WTC11 (cell line): ENCODE data around the gene BMP2. TPM values are rescaled to one million over a fixed set of nuclear protein-coding genes. Genes with fewer than 3 reads are reported as not detected.

ENCODE experiments used
- ATAC-seq: fragments of 200-7000 bp; cut with Tn5 transposase; 2 replicates; pipeline ENCODE4 v1.10.0; 2021; ENCODE audit warnings: mild to moderate bottlenecking, moderate library complexity
- CTCF ChIA-PET: fragments of 300-600 bp; sonication (Branson Sonifier 250); formaldehyde crosslinking; loops from one replicate; lab custom pipeline; 2021; ENCODE audit warnings: antibody characterized with exemption; lab: Charles Lee
- POLR2A ChIA-PET: fragments of 350-600 bp; sonication (Branson Sonifier 250); formaldehyde crosslinking; loops from one replicate; lab custom pipeline; 2021; ENCODE audit warnings: antibody characterized with exemption; lab: Charles Lee
- DNase-seq: peaks from one replicate; pipeline ENCODE4 v3.0.0; 2021; ENCODE audit warnings: low spot score
- H3K27ac Mint-ChIP-seq: 2 replicates; pipeline ENCODE4 v1.8.0; 2021; ENCODE audit warnings: mixed read lengths
- H3K27me3 Mint-ChIP-seq: 2 replicates; pipeline ENCODE4 v1.8.0; 2021; ENCODE audit warnings: low read depth, mild to moderate bottlenecking, moderate library complexity, mixed read lengths
- H3K36me3 Mint-ChIP-seq: 2 replicates; pipeline ENCODE4 v1.8.0; 2021; ENCODE audit warnings: mixed read lengths
- H3K4me1 Mint-ChIP-seq: 2 replicates; pipeline ENCODE4 v1.8.0; 2022; ENCODE audit warnings: mixed read lengths
- H3K4me3 Mint-ChIP-seq: 2 replicates; pipeline ENCODE4 v1.8.0; 2021; ENCODE audit warnings: mild to moderate bottlenecking, moderate library complexity, mixed read lengths
- H3K9me3 Mint-ChIP-seq: 2 replicates; pipeline ENCODE4 v1.8.0; 2021; ENCODE audit warnings: mixed read lengths
- ARID4B ChIP-seq: sonication (generic); formaldehyde crosslinking; IDR thresholded peaks from 2 replicates; pipeline ENCODE4 v1.8.0; 2023; ENCODE audit warnings: missing genetic modification reagents, mild to moderate bottlenecking, borderline replicate concordance
- CREB1 ChIP-seq: sonication (generic); formaldehyde crosslinking; IDR thresholded peaks from 2 replicates; pipeline ENCODE4 v1.8.0; 2023; ENCODE audit warnings: mild to moderate bottlenecking, missing genetic modification reagents
- FOXP1 ChIP-seq: sonication (generic); formaldehyde crosslinking; IDR thresholded peaks from 2 replicates; pipeline ENCODE4 v1.8.0; 2022; ENCODE audit warnings: missing genetic modification reagents, mild to moderate bottlenecking, moderate library complexity, borderline replicate concordance
- GABPB1 ChIP-seq: sonication (generic); formaldehyde crosslinking; IDR thresholded peaks from 2 replicates; pipeline ENCODE4 v1.8.1; 2023; ENCODE audit warnings: mild to moderate bottlenecking, missing genetic modification reagents
- HMGA2 ChIP-seq: fragments of 250-450 bp; sonication (Bioruptor Pico); IDR thresholded peaks from 2 replicates; pipeline ENCODE4 v1.4.0; 2021; ENCODE audit warnings: mild to moderate bottlenecking, moderate library complexity
- IRF2 ChIP-seq: sonication (generic); formaldehyde crosslinking; IDR thresholded peaks from 2 replicates; pipeline ENCODE4 v1.8.0; 2022; ENCODE audit warnings: low read depth, missing genetic modification reagents, borderline replicate concordance
- JAZF1 ChIP-seq: fragments of 250-450 bp; sonication (Bioruptor Pico); IDR thresholded peaks from 2 replicates; pipeline ENCODE4 v1.9.0; 2021; ENCODE audit warnings: moderate library complexity, mild to moderate bottlenecking, inconsistent platforms
- MLX ChIP-seq: sonication (generic); formaldehyde crosslinking; IDR thresholded peaks from 2 replicates; pipeline ENCODE4 v1.8.1; 2023; ENCODE audit warnings: mild to moderate bottlenecking, missing genetic modification reagents, moderate library complexity
- MXD4 ChIP-seq: fragments of 250-450 bp; sonication (Bioruptor Pico); IDR thresholded peaks from 2 replicates; pipeline ENCODE4 v1.8.0; 2021; ENCODE audit warnings: mild to moderate bottlenecking, moderate library complexity, borderline replicate concordance
- NFYB ChIP-seq: sonication (generic); formaldehyde crosslinking; conservative IDR thresholded peaks from 2 replicates; pipeline ENCODE4 v1.8.0; 2022; ENCODE audit warnings: low read depth, missing genetic modification reagents
- NR1H2 ChIP-seq: sonication (generic); formaldehyde crosslinking; IDR thresholded peaks from 2 replicates; pipeline ENCODE4 v1.9.0; 2021; ENCODE audit warnings: mild to moderate bottlenecking, moderate library complexity, missing genetic modification reagents
- SMAD3 ChIP-seq: sonication (generic); formaldehyde crosslinking; IDR thresholded peaks from 2 replicates; pipeline ENCODE4 v1.8.0; 2022; ENCODE audit warnings: missing genetic modification reagents, mild to moderate bottlenecking, borderline replicate concordance
- ZMAT4 ChIP-seq: fragments of 250-450 bp; sonication (Bioruptor Pico); IDR thresholded peaks from 2 replicates; pipeline ENCODE4 v1.9.0; 2021; ENCODE audit warnings: mild to moderate bottlenecking
- ZNF121 ChIP-seq: sonication (generic); formaldehyde crosslinking; IDR thresholded peaks from 2 replicates; pipeline ENCODE4 v1.8.0; 2023; ENCODE audit warnings: missing genetic modification reagents
- ZNF219 ChIP-seq: sonication (generic); formaldehyde crosslinking; IDR thresholded peaks from 2 replicates; pipeline ENCODE4 v1.8.0; 2023; ENCODE audit warnings: missing genetic modification reagents, mild to moderate bottlenecking, borderline replicate concordance
- ZNF423 ChIP-seq: fragments of 250-450 bp; sonication (Bioruptor Pico); IDR thresholded peaks from 2 replicates; pipeline ENCODE4 v2.1.2; 2022; ENCODE audit warnings: mild to moderate bottlenecking, moderate library complexity
- ZNF671 ChIP-seq: fragments of 250-450 bp; sonication (Bioruptor Pico); IDR thresholded peaks from 2 replicates; pipeline ENCODE4 v1.8.0; 2021; ENCODE audit warnings: mild to moderate bottlenecking
- total RNA-seq: library from RNA; stranded (reverse); gene quantifications from 3 replicates; pipeline ENCODE4 v1.2.3, GENCODE V29; 2021
- TF ChIP-seq, protein P1 (sequence below): sonication (generic); formaldehyde crosslinking; conservative IDR thresholded peaks from 2 replicates; pipeline ENCODE4 v1.8.1; 2022; ENCODE audit warnings: mild to moderate bottlenecking, missing genetic modification reagents
- TF ChIP-seq, protein P2 (sequence below): fragments of 200-600 bp; IDR thresholded peaks from 2 replicates; pipeline ENCODE4 v1.8.0; 2022; ENCODE audit warnings: antibody characterized with exemption
- TF ChIP-seq, protein P3 (sequence below): fragments of 250-450 bp; sonication (Bioruptor Pico); conservative IDR thresholded peaks from 2 replicates; pipeline ENCODE4 v1.9.0; 2021; ENCODE audit warnings: mild to moderate bottlenecking

The BMP2 gene
- total RNA-seq, 1 experiment from 2014 or later: 1.3 TPM

- no peak overlapping the region for H3K27ac Mint-ChIP-seq
- no peak for DNase-seq
- no peaks in the 10 kb centered on the region; the same call in 1 of the 2 replicates for H3K4me1 Mint-ChIP-seq
- CTCF ChIA-PET: no interaction called here
- peak; percentile 47; the same call in 1 of the 2 replicates for TF ChIP-seq GABPB1 (CRISPR knock-in tag)
- TF ChIP-seq NR1H2 (CRISPR knock-in tag): no peak
- no peak for TF ChIP-seq ZNF121 (CRISPR knock-in tag)
- no peak for TF ChIP-seq FOXP1 (CRISPR knock-in tag)
- TF ChIP-seq, all 79 proteins: peak for 1
- peaks cover 5% of the 10 kb centered on the region for H3K36me3 Mint-ChIP-seq
- peaks cover 15% of the 10 kb centered on the region for H3K9me3 Mint-ChIP-seq
- ATAC-seq: no peak
- POLR2A ChIA-PET: no interaction called here
- H3K4me3 Mint-ChIP-seq: no peak overlapping the region
- H3K27me3 Mint-ChIP-seq: no peaks in the 10 kb centered on the region
These were observed 22.7 kb upstream of the BMP2 start for GRCh38 chr20:6744805-6745204.

- POLR2A ChIA-PET: no interaction called here
- Mint-ChIP-seq H3K4me1 (no peaks in the 10 kb centered on the region), H3K36me3 (peaks cover 5% of the 10 kb centered on the region), H3K9me3 (peaks cover 20% of the 10 kb centered on the region), H3K27ac (no peak overlapping the region), H3K4me3 (no peak overlapping the region), H3K27me3 (no peaks in the 10 kb centered on the region)
- CTCF ChIA-PET: no interaction called here
- peak; percentile 36; the same call in 1 of the 2 replicates for ATAC-seq
- peak; percentile 14 for DNase-seq
- TF ChIP-seq, protein P1, sequence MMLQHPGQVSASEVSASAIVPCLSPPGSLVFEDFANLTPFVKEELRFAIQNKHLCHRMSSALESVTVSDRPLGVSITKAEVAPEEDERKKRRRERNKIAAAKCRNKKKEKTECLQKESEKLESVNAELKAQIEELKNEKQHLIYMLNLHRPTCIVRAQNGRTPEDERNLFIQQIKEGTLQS (CRISPR knock-in tag): no peak
- TF ChIP-seq NFYB (CRISPR knock-in tag) (no peak), IRF2 (CRISPR knock-in tag) (no peak), MLX (no peak), FOXP1 (CRISPR knock-in tag) (no peak), ZNF671 (CRISPR knock-in tag) (no peak), ZMAT4 (CRISPR knock-in tag) (no peak), CREB1 (CRISPR knock-in tag) (no peak), JAZF1 (no peak), ZNF423 (no peak), SMAD3 (CRISPR knock-in tag) (no peak), ZNF219 (no peak), MXD4 (CRISPR knock-in tag) (no peak), ARID4B (CRISPR knock-in tag) (no peak), HMGA2 (CRISPR knock-in tag) (no peak)
- TF ChIP-seq, protein P2, sequence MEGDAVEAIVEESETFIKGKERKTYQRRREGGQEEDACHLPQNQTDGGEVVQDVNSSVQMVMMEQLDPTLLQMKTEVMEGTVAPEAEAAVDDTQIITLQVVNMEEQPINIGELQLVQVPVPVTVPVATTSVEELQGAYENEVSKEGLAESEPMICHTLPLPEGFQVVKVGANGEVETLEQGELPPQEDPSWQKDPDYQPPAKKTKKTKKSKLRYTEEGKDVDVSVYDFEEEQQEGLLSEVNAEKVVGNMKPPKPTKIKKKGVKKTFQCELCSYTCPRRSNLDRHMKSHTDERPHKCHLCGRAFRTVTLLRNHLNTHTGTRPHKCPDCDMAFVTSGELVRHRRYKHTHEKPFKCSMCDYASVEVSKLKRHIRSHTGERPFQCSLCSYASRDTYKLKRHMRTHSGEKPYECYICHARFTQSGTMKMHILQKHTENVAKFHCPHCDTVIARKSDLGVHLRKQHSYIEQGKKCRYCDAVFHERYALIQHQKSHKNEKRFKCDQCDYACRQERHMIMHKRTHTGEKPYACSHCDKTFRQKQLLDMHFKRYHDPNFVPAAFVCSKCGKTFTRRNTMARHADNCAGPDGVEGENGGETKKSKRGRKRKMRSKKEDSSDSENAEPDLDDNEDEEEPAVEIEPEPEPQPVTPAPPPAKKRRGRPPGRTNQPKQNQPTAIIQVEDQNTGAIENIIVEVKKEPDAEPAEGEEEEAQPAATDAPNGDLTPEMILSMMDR: no peak
- TF ChIP-seq, protein P3, sequence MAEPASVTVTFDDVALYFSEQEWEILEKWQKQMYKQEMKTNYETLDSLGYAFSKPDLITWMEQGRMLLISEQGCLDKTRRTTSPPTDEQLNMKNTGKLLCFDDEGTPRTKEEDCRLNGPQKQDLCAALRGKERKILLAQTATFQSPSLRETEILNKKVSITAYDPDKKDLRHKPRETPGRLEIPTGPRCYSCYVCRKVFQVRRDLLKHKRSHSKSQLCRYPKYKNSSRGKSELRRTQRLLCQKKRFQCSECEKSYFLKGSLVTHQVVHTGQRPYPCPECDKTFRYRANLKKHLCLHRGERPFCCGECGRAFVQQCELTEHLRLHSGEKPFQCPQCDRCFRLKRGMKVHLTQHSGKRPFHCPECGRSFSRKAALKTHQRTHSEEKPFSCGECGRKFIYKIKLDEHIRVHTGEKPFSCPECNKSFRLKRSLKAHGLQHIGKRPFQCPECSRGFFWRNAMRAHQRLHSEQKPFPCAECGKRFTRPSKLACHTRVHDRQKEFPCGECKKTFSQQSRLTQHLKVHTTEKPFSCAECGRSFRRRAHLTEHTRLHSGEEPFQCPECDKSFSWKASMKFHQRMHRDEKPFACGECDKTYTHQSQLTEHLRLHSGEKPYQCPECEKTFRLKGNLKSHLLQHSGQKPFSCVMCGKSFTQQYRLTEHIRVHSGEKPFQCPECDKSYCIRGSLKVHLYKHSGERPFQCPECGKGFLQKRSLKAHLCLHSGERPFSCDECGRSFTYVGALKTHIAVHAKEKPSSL: no peak
These were observed 20.4 kb upstream of the BMP2 start for GRCh38 chr20:6746901-6747609.
